Neural crest cell (in vitro differentiated cells): ENCODE results near the gene TAS2R8. TPM values are rescaled to one million over a fixed set of nuclear protein-coding genes. Genes with fewer than 3 reads are reported as not detected.
"Not testable (repeated sequence)": the region's sequence is repeated elsewhere in the genome, so short reads cannot be mapped to it uniquely, and the experiment has no call there.

Experiments used
- DNase-seq: peaks from one replicate; pipeline ENCODE4 v3.0.0; 2021; ENCODE audit warnings: low read depth, mixed read lengths, low spot score
- H3K27ac Mint-ChIP-seq: one replicate; pipeline ENCODE4 v1.8.0; 2021; ENCODE audit warnings: mild to moderate bottlenecking, mixed read lengths; ENCODE audit not compliant: unreplicated experiment
- H3K27me3 Mint-ChIP-seq: 2 replicates; pipeline ENCODE4 v1.8.0; 2021; ENCODE audit warnings: low read depth, mild to moderate bottlenecking, mixed read lengths
- H3K36me3 Mint-ChIP-seq: 2 replicates; pipeline ENCODE4 v1.8.0; 2021; ENCODE audit warnings: low read depth, mild to moderate bottlenecking, mixed read lengths
- H3K4me1 Mint-ChIP-seq: 2 replicates; pipeline ENCODE4 v1.8.0; 2021; ENCODE audit warnings: mixed read lengths
- H3K4me3 Mint-ChIP-seq: one replicate; pipeline ENCODE4 v1.8.0; 2021; ENCODE audit warnings: mild to moderate bottlenecking, mixed read lengths
- H3K9me3 Mint-ChIP-seq: 2 replicates; pipeline ENCODE4 v1.8.0; 2021; ENCODE audit warnings: mixed read lengths
- CTCF ChIP-seq: fragments of 200-600 bp; sonication (generic); conservative IDR thresholded peaks from 2 replicates; pipeline ENCODE4 v1.5.0; 2021; ENCODE audit warnings: antibody characterized with exemption, mild to moderate bottlenecking
- total RNA-seq: library from RNA; stranded (reverse); gene quantifications from 2 replicates; pipeline ENCODE4 v1.2.1, GENCODE V29; 2021

TAS2R8 gene
- total RNA-seq, 1 donor from 2014 or later = not detected

GRCh38 chr12:10794222-10794621, 12.9 kb downstream of the TAS2R8 start:
- Mint-ChIP-seq H3K9me3 (peaks cover 6% of the 10 kb centered on the region), H3K27me3 (no peaks in the 10 kb centered on the region), H3K4me3 (no peak overlapping the region), H3K36me3 (no peaks in the 10 kb centered on the region), H3K4me1 (no peaks in the 10 kb centered on the region), H3K27ac (no peak overlapping the region)
- no peak for TF ChIP-seq CTCF
- no peak for DNase-seq

GRCh38 chr12:10791769-10792168, 15.3 kb downstream of the TAS2R8 start:
- H3K9me3 Mint-ChIP-seq, H3K4me1 Mint-ChIP-seq, H3K27ac Mint-ChIP-seq, DNase-seq, H3K4me3 Mint-ChIP-seq, H3K36me3 Mint-ChIP-seq, H3K27me3 Mint-ChIP-seq: not testable (repeated sequence)

GRCh38 chr12:10783252-10783651, 23.8 kb downstream of the TAS2R8 start:
- H3K4me3 Mint-ChIP-seq = no peak overlapping the region
- DNase-seq = no peak
- H3K9me3 Mint-ChIP-seq = no peaks in the 10 kb centered on the region
- H3K36me3 Mint-ChIP-seq = no peaks in the 10 kb centered on the region
- H3K27ac Mint-ChIP-seq = no peak overlapping the region
- no peaks in the 10 kb centered on the region for H3K4me1 Mint-ChIP-seq
- H3K27me3 Mint-ChIP-seq = no peaks in the 10 kb centered on the region
- TF ChIP-seq CTCF = no peak

- TF ChIP-seq CTCF = no peak
- Mint-ChIP-seq H3K4me3 (no peak overlapping the region), H3K9me3 (no peaks in the 10 kb centered on the region), H3K27me3 (peaks cover 23% of the 10 kb centered on the region), H3K4me1 (no peaks in the 10 kb centered on the region), H3K27ac (no peak overlapping the region), H3K36me3 (no peaks in the 10 kb centered on the region)
- no peak for DNase-seq
These were observed 28.0 kb downstream of the TAS2R8 start for GRCh38 chr12:10779103-10779502.

GRCh38 chr12:10771132-10771733, 35.9 kb downstream of the TAS2R8 start:
- DNase-seq = no peak
- Mint-ChIP-seq H3K9me3 (no peaks in the 10 kb centered on the region), H3K4me3 (no peak overlapping the region), H3K36me3 (no peaks in the 10 kb centered on the region), H3K4me1 (no peaks in the 10 kb centered on the region), H3K27ac (no peak overlapping the region), H3K27me3 (peaks cover 75% of the 10 kb centered on the region)
- peak; percentile 95 for TF ChIP-seq CTCF

- TF ChIP-seq CTCF = no peak
- DNase-seq = no peak
- Mint-ChIP-seq H3K9me3 (peaks cover 6% of the 10 kb centered on the region), H3K27me3 (peaks cover 56% of the 10 kb centered on the region), H3K4me1 (no peaks in the 10 kb centered on the region), H3K4me3 (no peak overlapping the region), H3K36me3 (peaks cover 2% of the 10 kb centered on the region), H3K27ac (no peak overlapping the region)
These were observed 47.4 kb downstream of the TAS2R8 start for GRCh38 chr12:10759657-10760056.
